GM21528 (cell line): ENCODE data around the gene COL20A1.

Experiments
- ATAC-seq: cut with Tn5 transposase; IDR thresholded peaks from one replicate; pipeline ENCODE4 v1.9.1; 2021; ENCODE audit warnings: mild to moderate bottlenecking, moderate library complexity; ENCODE audit not compliant: unreplicated experiment, low FRiP score

The COL20A1 gene

DNA sequence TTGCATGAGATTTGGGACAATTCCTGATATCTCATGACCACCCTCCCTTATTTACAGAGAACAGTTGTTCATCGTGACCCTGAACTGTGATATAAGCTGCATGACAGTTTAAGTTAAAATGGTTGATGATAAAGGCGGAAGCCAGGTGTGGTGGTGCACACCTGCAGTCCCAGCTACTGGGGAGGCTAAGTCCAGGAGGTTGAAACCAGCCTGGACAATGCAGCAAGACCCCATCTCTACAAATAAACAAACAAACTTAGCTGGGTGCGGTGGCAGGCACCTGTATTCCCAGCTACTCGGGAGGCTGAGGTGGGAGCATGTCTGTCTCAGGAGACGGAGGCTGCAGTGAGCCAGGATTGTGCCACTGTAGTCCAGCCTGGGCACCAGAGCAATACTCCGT is 24.1 kb downstream of the COL20A1 start:
- ATAC-seq = no peak

DNA sequence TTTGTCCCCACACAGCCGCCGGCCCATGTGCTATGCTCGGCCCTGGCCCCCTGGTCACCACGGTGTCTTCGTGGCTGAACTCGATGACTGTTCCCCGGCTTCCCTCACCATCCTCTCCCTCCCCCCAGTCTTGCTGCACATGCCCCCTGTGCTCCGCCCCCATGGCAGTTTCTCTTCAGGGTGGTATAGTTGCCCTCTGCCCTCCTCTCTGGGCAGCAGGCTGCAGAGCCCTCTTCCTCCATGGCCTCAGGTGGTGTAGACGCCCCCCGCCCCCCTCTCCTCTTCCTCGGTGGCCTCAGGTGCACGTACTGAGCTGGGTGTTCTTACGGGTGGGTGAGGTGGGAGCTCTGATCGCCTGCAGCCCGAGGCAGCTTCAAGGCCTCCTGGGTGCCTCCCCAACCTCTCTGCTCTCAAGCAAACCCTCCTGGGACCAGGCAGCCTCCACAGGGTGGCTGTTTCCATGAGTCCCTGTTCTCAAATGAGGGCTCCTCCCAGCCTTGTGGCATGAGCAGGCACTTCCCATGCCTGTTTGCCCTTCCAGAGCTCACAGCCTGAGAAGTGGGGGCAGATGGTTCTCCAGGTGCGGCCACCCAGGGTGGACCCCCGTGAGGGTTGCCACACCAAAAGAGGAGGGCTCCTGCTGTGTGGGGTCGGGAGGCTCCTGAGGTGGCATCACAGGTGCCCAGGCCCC is 24.8 kb downstream of the COL20A1 start:
- ATAC-seq = no peak

DNA sequence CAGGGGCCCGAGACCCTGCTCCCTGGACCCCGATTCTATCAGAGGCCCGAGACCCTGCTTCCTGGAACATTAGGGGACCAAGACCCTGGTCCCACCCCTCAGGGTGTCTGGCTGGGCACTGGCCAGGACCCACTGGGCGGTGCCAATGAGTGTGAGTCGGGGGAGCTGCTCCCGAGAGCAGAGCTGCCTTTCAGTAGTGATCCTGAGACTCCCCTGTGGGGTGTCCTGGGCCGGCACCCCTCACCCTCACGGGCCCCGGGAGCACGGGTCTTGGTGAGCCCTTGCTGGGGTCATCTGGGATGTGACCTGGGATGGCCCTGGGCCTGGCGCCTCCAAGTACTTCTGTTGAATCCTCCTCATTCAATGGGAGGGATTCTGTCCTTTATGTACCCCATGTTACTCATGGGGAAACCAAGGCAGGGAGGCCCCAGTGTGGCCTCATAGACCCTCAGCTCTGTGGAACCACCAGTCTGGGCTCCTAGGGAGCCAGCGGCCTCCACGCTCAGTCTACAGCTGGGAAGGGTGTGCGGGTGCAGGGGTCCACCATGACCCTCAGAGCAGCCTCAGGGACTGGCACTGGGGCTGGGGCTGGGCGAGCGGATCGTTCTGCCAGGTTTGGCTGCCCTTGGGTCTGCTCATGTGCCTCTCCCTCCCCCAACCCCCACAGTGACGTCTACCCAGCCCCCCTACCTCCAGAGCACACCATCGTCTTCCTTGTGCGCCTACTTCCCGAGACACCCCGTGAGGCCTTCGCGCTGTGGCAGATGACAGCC is 25.6 kb downstream of the COL20A1 start:
- ATAC-seq = no peak

DNA sequence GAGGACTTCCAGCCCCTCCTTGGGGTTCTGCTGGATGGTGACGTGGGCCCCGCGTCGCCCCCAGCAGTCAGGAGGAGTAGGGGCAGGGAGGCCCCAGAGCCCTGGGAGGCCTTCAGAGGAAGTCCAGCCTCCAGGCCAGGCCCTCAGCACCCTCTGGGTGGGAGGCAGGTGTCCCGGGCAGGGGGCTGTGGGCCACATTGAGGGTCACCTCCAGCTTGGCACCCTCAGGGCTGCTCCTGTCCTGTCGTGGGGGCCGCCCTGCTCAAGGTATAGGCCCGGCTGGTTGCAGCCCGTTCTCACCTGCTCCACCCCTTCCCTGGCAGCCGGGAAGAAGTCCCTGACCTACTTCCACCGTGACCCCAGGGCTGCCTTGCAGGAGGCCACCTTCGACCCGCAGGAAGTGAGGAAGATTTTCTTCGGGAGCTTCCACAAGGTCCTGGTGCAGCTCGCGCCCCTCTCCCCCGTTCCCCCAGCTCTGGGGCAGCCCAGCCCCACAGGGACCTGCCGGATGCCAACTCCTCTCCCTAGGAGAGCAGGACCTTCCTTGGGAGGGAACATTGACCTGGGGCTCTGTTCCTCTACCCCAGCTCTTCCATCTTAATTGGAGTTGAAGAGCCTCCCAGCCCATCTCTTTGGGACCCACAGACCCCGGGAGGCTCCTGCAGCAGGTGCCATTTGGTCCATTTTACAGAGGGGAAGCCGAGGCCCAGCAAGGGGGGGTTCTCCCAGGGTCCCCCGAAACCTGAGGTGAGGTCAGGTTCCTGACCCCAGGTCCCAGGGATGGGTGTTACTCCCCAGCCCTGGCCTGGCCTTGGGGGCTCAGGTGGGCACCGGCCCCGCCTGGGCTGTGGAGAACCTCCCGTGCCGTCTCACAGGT is 26.4 kb downstream of the COL20A1 start:
- ATAC-seq = no peak

DNA sequence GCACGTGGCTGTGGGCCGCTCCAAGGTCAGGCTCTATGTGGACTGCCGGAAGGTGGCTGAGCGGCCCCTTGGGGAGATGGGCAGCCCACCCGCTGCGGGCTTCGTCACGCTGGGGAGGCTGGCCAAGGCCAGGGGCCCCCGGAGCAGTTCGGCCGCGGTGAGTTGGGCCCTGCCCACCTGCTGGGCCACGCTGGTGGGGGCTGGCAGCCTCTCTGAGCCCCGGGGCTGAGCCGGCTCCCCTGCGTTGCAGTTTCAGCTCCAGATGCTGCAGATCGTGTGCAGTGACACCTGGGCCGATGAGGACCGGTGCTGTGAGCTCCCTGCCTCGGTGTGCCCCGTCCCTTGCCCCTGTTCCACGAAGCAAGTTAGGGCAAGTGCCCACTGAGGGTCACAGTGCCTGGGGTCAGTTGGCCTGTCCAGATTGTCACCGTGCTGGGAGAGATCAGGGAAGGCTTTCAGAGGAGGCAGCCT is 27.1 kb downstream of the COL20A1 start:
- ATAC-seq = no peak

DNA sequence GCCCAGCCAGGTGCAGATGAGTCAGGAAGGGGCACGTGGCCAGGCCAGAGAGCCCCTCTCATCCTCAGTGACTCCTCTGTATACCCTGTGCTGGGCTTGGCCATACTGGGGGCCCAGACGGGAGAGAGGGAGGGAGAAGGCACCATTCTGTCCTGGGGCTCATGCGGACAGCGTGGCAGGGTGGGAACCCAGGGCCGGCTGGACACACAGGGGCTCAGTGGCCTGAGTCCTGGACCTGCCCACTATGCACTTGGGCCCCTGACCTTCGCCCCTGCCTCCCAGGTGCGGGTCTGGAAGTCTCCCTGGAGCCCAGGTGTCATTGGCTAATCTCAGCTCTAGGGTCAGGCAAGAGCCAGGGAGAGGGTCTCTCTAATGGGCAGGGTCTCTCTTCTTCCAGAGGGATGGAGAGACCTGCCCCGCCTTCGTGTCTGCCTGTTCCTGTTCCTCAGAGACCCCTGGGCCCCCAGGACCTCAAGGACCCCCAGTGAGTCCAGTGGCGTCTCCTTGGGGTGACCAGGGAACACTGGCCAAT is 27.7 kb downstream of the COL20A1 start:
- no peak for ATAC-seq

DNA sequence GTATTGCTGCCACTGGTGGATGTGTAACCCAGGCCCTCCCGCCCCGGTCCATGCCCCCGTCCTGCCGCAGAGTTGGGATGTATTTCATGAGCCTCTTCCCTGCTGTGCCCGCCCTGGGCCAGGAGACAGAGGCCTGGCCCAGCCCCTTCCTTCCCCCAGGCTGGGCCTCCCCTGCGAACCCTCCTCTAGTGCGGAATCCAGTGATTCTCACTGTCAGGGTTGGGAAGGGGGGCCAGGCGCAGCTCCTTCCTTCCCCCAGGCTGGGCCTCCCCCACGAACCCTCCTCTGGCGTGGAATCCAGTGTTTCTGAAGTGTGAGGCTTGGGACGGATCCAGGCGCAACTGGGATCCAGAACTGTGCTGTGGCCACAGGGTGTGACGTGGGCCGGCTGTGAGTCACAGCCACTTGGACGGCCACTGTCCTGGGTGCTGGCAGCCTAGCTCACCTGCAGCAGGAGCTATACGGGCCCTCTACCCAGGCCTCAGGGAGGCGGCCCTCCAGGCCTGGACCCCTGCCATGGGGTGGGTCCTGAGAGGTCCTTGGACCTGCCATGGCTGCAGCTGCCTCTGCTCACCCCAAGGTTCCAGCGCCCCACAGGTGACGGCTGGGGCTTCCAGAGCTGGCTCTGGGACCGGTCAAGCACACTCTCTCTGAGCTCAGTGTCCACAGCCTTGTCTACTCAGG is 28.3 kb downstream of the COL20A1 start:
- ATAC-seq = no peak

DNA sequence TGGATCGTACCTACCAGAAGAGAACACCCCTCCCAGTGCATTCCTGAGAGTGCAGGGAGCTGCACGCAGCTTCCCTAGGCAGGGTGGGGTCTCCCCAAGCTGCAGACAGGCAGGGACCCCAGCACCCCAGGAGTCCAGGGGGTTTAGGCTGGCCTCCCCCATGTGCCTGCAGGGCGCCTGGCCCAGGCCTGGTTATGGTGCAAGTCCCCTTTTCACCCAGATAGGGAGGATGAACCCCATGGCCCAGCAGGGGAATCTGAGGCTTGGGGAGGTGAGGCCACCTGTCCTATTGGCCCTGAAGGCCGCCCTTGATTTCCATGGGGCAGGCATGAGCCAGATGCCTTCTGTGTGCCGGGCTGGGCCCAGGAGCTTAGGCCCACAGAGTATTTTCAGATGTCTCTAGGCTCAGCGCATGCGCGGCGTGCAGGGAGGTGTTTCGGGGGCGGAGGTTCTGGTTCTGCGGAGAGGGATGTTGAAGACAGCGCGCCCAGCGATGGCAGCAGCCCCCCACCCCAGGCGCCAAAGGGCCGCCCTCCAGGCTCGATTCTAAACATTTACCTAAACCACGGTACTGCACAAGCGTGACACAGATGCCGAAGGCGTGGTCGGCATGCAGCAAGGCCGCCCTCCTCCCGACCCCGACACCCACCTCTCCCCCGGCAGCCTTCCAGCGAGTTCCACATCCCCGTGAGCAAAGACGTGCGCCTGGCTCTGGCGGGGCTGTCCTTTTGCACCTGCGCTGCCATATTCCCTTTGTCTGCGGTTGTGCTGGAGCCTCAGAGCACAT is 29.4 kb downstream of the COL20A1 start:
- no peak for ATAC-seq

DNA sequence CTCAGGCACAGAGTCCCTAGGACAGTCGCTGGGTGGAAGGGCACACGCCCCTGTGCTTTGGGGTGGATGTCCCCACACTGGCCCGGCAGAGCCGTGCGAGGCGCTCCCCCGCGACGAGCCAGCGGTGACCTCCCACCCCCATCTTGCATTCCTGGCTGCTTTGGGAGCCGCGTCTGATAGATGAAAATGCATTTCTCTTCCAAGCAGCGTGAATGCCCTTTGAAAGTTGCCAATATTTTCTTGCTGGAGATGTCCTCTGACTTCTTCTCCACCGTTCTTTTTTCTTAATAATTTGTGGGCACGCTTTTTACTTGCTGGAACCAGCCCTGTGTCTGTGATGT is 29.9 kb downstream of the COL20A1 start:
- no peak for ATAC-seq

DNA sequence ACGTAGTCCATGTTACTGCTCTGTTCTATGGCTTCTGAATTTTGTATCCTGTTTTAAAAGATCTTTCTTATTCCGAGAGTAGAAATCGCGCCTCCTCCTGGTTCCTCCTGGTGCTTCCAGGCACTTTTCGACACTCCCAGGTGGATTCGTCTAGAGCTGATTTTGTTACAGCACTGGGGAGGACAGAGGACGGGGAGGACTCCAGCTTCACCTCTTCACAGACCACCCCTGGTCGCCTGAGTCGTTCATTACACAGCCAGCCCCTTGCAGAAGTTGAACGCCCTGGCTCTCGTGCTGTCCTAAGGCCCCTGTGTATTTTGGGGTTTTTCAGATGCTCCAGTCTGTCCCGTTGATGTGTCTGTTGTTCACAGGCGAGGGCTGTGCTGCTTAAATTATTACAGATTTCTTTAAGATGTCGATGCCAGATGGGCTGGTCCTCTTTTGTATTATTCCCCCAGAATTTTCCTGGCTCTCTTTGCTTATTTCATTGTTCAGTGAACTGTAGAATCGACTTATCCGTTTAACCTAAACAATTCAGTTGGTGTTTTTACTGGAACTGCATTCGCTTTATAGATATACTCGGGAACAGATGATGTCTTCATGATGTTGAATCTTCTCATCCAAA is 30.5 kb downstream of the COL20A1 start:
- no peak for ATAC-seq

DNA sequence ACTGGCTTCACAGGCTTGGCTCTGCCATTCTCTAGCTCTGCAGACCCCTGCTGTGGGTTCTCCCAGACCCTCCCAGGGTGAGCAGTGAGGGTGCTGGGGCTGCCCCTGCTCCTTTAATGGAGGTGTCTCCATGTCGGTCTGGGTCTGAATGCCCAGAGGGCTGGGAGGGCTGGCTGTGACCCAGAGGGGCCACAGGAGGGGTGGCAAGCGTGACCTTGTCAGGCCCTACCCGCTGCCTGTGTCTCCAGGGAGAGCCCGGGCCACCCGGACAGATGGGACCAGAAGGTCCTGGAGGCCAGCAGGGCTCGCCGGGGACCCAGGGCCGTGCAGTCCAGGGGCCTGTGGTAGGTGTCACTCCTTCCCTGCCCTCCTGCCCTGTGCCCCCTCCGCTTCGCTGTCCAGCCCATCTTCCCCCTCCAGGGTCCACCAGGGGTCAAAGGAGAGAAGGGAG is 32.1 kb downstream of the COL20A1 start:
- no peak for ATAC-seq

DNA sequence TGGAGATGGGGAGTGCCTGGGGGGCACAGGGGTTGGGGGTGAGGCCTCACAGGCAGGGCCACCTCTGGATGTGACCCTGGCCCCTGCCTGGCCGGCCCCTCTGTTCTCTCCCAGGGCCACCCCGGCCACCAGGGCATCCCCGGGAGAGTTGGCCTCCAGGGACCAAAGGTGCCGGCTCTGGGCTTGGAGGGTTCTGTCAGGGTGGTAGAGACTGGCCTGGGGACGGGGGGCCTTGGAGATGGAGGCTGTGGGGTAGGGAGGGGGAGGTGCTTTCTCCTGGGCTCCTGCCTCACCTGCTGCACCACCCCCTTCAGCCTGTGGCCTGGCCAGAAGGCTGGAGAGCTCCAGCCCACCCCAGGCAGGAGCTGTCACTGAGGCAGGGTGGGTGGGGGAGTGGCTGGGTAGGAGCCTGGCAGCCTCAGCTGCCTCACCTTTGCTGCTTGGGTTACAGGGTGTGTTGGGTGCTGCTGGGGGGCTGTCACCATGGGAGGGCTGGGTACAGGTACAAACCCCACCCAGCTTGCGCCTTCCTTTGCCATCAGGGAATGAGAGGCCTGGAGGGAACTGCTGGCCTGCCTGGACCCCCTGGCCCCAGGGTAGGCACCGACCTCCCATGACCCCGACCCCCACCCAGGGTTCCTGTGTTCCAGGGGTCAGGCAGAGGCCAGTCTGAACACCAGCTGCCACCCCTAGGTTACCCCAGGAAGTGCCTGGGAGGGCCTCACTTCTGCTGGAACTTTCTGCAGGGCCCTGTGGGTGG is 32.7 kb downstream of the COL20A1 start:
- no peak for ATAC-seq

DNA sequence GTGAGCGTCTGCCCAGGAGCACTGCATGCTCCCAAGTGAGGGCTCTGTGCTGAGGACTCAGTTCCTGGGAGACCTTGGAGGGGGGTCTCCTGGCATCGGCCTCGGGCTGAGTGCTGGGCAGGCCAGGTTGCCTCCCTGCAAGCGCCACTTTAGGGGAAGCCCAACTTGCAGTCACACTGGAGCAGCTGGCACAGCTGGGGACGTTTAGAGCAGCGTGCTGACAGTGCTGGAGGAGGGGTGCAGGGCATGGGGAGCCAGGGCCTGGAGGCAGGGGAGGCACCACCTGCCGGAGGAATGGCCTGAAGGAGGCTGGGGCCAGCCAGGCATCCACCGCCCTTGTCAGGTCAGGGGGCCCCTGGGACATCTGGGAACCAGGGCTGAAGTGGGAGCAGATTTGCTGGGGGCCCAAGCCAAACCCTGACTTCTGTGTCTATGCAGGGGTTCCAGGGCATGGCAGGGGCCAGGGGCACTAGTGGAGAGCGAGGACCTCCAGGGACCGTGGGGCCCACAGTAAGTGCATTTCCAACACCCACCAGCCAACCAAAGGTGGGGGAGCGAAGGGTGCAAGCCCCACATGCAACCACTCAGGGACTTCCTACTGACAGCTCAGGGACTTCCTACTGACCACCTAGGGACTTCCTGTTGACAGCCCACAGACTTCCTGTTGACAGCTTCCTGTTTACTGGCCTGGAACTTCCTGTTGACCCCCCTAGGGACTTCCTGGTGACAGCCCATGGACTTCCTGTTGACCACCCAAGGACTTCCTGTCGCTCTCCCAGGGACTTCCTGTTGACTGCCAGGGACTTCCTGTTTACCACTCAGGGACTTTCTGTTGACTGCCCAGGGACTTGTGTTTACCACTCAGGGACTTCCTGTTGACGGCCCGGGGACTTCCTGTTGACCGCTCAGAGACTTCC is 33.6 kb downstream of the COL20A1 start:
- ATAC-seq = no peak

DNA sequence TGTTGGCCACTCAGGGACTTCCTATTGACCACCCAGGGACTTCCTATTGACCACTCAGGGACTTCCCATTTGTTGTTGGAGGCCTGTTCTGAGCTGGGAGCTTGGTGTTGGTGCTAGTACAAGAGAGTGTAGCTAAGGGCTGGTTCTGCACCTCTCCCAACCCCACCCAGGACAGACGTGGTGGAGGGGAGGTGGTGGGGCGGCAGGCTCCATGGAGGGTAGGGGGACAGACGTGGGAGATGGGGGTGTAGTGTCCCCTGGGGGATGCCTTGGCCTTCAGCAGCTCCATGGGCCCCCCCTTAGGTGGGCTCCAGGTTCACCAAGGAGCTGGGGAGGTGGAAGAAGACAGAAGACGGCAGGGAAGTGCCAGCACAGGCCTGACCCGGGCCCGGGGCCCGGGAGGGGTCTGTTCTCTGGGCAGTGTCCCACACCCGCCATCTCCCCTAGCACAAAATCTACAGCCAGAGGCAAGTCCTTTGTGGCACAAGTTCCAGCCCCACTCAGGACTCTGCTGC is 34.3 kb downstream of the COL20A1 start:
- ATAC-seq = no peak

DNA sequence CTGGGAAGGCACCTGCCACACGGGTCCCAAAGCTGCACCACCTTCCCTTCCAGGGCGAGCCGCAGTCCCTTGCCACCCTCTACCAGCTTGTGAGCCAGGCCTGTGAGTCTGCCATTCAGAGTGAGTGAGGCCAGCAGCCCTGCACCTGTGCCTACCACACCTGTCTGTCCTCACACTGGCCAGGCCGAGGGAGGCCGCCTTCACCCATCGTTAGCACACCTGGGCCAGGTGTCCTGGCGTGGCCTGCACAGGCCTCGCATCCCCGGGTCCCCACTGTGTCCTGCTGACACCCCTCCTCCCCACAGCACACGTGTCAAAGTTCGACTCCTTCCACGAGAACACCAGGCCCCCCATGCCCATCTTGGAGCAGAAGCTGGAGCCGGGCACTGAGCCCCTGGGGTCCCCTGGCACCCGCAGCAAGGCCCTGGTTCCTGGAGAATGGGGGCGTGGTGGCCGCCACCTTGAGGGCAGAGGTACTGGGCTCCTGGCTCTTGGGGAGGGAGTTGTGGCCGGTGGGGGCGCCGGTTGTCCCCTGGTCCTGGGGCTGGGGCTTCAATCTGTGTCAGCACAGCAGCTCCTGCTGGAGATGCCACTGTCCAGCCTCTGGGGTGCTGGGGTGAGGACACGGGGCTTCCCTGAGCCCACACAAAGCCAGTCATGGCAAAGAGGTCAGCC is 35.2 kb downstream of the COL20A1 start:
- no peak for ATAC-seq

DNA sequence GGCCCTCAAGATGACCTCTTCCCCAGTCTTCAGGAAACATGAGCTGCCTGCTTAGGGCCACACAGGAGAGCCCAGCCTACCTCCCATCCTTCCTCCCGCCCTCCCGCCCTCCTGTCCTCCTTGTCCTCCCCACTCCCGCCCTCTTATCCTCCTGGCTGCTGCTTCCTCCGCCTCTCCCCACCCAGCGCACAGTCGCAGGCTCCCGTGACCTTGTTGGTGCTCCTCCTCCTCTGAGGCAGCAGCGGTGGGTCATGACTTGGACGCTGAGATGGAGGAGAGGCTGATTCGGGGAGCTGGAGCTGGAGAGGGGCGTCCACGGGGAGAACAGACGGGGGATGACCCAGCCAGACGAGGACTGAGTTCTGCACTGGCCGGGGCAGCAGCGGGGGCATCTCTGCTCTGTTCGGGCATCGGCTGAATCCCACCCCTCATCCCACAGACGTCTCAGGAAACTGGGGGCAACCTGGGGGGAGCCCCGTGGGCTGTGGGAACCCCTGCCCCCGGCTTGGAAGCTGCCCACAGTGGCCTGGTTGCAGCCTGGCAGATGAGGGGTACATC is 35.8 kb downstream of the COL20A1 start:
- ATAC-seq = no peak
